AG10803 (cell line): ENCODE measurements around the gene LDLRAD2.

Experiments
- DNase-seq: peaks from one replicate; pipeline ENCODE4 v3.0.0; 2010; ENCODE audit warnings: low read depth
- H3K4me3 ChIP-seq: 2 replicates; pipeline ENCODE4 v1.5.1; 2011; ENCODE audit warnings: mild to moderate bottlenecking, low read length, control low read depth
- CTCF ChIP-seq: conservative IDR thresholded peaks from 2 replicates; pipeline ENCODE4 v1.5.1; 2011; ENCODE audit warnings: mild to moderate bottlenecking, low read length, control low read depth, inconsistent platforms

The LDLRAD2 gene

GRCh38 chr1:21834094-21834493 is 22.0 kb downstream of the LDLRAD2 start:
- DNase-seq, result no peak
- H3K4me3 ChIP-seq, result no peak overlapping the region
- TF ChIP-seq CTCF, result no peak

GRCh38 chr1:21834666-21835065 is 22.6 kb downstream of the LDLRAD2 start:
- TF ChIP-seq CTCF, result no peak
- no peak overlapping the region for H3K4me3 ChIP-seq
- no peak for DNase-seq

GRCh38 chr1:21836010-21836409 is 23.9 kb downstream of the LDLRAD2 start:
- DNase-seq, result no peak
- H3K4me3 ChIP-seq, result no peak overlapping the region
- TF ChIP-seq CTCF, result no peak

GRCh38 chr1:21836729-21837128 is 24.7 kb downstream of the LDLRAD2 start:
- no peak for TF ChIP-seq CTCF
- H3K4me3 ChIP-seq, result no peak overlapping the region
- DNase-seq, result no peak

- no peak overlapping the region for H3K4me3 ChIP-seq
- no peak for TF ChIP-seq CTCF
- DNase-seq, result no peak
These were observed 25.4 kb downstream of the LDLRAD2 start for GRCh38 chr1:21837476-21837875.

- no peak for TF ChIP-seq CTCF
- no peak overlapping the region for H3K4me3 ChIP-seq
- no peak for DNase-seq
These were observed 26.5 kb downstream of the LDLRAD2 start for GRCh38 chr1:21838359-21839157.

- DNase-seq, result no peak
- no peak for TF ChIP-seq CTCF
- H3K4me3 ChIP-seq, result no peak overlapping the region
These were observed 27.4 kb downstream of the LDLRAD2 start for GRCh38 chr1:21839337-21840037.
